Ecto neural progenitor cell (in vitro differentiated cells): ENCODE measurements around the gene STAT3.
"Not testable (repeated sequence)": the region's sequence is repeated elsewhere in the genome, so short reads cannot be mapped to it uniquely, and the experiment has no call there.

Source experiments
- DNase-seq: peaks from one replicate; pipeline ENCODE4 v3.0.0-alpha.2; 2018; ENCODE audit warnings: low spot score

The STAT3 gene

DNA sequence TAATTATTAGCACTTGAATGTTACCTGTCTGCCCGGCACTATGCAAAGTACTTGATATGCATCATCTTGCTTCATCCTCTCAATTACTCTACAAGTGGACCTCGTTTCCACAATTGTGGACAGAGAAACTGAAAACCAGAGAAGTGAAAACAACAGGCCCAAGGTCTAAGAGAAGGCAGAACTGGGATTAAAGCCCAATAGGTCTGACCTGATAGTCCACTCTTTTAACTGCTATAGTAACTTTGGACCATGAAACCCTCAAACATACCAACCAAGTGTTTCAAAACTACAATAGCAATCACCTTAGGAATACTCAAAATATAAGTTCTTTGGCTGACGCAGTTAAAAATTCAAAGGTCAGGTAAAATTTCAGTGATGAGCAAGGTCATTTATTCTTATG, 7.3 kb downstream of the STAT3 start:
- DNase-seq = no peak

DNA sequence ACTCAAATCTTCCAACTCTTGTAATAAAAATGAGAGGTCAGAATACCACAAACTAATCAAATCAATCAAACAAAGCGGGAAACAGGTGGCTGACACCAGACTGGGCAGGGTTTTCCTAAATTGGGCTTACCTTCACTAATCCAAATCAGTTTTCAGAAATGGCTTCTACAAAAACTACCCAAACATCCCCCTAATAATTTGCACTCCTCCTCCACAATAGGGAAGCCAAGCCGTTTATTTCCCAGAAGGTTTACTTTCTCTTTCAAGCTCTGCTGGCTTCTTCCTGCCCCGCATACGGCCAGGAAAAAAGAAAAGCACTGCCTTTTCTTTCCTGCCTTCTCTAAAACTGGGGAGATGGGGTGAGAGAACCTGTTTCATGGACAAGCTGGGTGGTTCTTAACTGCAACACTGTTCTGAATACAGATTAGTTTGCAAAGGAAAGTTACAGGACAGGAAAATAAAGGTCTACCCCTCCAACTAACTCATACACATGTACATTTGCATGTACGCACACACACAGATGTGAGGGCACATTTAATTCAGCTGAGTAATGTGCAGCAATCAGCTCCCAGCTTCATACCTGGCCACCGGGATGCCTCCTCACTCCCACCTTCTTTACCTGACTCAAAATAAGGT, 9.2 kb downstream of the STAT3 start:
- DNase-seq = no peak

DNA sequence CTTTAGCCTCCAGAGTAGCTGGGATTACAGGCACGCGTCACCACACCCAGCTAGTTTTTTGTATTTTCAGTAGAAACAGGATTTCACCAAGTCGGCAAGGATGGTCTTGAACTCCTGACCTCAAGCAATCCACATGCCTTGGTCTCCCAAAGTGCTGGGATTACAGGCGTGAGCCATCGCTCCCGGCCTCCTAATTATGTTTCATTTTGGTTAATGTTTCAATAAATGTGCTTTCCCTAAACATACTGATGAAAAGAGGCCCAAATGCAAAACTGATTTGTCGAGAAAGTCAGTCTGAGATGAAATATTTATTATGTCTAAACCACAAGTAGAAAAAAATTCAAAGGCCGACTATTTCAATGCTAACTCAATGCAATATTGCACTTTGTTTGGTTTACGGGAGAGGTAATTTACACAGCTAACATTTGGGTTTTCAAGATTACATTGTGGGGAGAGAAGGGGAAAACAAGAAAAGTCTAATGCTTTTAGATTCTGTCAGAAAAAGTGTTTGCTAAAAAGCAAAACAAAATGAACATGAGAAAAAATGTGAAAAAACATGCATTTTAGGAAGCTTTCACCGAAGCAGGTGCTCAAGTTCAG, 9.8 kb downstream of the STAT3 start:
- no peak for DNase-seq

DNA sequence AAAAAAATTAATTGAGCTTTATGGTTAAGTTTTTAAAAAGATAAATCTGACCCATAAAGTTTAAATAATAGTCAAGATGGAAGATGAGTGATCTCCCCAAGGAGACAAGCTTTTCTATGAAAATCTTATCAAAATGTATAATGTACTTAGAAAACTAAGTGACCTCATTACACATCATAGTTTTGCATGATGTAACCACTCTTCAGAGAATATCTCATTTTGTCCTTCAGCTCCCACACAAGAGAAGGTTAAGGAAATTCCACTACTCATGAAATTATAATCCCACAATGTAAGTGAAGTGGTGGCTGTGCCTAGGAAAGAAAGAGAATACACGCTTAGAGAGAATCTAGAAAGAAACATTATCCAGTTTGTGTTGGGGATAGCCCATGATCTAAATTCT, 14.3 kb downstream of the STAT3 start:
- no peak for DNase-seq

DNA sequence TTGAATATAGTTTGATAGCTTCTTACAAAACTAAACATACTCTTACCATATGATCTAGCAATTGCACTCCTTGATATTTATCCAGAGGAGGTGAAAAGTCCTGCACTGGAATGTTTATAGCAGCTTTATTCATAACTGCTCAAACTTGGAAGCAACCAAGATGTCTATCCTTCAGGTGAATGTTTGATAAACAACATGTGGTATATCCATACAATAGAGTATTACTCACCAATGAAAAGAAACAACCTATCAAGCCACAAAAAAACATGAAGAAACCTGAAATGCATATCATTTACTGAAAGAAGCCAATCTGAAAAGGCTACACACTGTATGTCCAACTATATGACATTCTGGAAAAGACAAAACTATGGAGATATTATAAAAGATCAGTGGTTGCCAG, 16.1 kb downstream of the STAT3 start:
- no peak for DNase-seq

DNA sequence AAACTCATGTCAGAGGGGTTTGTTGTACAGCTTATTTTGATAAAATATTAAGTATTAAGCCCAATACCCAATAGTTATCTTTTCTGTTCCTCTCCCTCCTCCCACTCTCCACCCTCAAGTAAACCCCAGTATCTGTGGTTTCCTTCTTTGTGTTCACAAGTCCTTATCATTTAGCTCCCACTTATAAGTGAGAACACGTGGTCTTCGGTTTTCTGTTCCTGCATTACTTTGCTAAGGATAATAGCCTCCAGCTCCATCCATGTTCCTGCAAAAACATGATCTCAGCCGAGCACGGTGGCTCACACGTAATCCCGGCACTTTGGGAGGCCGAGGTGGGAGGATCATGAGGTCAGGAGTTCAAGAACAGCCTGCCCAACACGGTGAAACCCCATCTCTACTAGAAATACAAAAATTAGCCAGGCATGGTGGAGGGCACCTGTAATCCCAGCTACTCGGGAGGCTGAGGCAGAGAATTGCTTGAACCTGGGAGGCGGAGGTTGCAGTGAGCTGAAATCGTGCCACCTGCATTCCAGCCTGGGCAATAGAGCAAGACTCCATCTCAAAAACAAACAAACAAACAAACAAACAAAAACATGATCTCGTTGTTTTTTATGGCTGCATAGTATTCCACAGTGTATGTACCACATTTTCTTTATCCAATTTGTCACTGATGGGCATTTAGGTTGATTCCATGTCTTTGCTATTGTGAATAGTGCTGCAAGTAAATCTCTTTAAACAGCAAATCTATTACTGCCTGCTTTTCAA, 19.3 kb downstream of the STAT3 start:
- DNase-seq = not testable (repeated sequence)

DNA sequence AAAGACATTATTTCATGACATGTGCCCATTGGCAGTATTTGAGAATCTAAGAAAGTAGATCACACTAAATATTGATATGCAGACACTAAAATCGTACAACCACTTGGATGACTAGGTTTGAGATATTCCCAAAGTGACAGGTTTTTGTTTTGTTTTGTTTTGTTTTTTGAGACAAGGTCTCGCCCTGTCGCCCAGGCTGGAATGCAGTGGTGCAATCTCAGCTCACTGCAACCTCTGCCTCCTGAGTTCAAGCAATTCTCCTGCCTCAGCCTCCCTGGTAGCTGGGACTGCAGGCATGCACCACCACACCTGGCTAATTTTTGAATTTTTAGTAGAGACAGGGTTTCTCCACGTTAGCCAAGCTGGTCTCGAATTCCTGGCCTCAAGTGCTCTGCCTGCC, 19.9 kb downstream of the STAT3 start:
- not testable (repeated sequence) for DNase-seq

DNA sequence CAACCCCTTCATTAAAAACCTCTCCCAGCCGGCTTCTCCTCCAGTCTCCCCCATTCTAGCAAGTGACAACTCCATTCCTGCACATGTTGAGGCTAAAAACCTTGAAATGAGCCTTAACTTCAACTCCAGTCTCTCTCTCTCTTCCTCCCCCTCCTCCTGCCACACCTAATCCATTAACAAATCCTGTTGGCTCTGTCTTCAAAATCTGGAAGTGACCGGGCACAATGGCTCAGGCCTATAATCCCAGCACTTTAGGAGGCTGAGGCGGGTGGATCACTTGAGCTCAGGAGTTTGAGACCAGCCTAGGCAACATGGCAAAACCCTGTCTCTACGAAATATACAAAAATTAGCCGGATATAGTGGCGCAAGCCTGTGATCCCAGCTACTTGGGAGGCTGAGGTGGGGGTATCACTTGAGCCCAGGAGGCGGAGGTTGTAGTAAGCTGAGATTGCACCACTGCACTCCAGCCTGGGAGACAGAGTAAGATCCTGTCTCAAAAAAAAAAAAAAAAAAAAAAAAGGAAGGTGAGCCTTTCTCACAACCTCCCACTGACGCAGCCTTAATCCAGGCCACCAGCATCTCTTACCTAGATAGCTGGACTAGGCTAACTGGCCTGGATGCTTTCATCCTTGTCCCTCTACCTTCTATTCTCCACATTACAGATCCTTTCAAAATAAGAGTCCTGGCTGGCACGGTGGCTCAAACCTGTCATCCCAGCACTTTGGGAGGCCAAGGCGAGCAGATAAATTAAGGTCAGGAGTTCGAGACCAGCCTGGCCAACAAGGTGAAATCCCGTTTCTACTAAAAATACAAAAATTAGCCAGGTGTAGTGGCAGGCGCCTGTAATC, 21.8 kb downstream of the STAT3 start:
- DNase-seq = not testable (repeated sequence)

DNA sequence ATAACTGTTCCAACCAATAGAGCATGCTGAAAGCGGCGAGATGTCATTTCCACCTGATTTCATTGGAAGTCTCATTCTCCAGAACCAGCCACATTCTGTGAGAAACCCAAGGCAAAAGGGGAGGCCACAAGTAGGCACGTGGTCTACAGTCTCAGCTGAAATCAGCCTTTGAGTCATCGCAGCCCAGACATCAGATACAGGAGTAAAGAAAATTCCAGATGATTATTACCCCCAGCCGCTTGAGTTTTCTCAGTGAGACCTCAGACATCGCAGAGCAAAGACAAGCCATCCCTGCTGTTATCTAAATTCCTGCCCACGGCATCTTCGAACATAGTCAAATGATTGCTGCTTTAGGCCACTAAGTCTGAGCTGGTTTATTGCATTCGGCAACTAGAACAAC, 23.1 kb downstream of the STAT3 start:
- no peak for DNase-seq

DNA sequence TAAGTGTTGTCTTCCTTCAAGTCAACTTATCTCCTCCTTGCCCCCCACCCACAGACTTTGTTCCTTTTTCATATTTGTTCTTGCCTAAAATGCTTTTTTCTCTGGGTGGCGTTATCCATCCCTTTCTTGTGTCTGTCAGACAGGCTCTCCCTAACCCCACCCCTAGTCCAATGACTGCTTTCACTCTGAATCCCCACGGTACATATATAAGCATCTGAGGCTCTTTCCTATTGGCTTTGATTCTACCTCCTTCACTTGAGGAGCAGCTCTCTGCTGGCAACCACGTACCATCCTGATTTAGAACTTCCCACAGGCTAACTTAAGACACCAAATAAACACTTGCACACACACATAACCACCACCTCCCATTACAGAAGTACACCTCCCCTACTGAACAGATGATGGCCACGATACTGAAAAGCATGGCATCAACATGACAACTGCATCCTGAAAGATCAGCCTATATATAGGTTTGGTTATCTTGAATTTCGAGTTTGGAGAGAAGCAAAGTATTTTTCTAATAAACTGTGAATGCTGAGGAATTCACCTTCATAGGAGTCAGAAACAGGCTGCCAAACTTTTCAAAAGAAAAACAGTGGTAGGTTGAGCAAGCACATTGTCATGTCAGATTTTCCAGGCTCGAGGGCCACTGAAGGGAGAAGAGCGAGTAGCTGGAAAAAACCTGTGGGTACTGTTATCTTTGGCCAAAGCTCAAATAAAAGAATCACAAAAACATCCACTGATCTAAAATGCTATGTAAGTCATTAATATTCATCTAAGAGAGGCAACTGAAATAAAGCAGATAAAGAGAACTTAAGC, 24.3 kb downstream of the STAT3 start:
- DNase-seq = no peak

DNA sequence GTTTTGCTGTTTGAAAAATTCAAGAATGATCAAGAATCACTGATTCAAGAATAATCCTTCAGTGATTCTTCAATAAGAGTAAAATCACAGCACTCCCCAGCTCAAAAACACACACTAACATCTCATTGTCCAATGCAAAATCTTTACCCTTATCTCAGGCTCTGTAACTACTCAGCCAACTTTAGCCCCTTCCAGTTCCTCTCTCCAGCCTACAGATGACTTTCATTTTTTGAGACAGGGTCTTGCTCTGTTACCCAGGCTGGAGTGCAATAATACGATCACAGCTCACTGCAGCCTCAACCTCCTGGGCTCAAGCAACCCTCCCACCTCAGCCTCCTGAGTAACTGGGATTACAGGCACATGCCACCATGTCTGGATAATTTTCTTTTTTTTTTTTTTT, 25.0 kb downstream of the STAT3 start:
- DNase-seq = no peak

DNA sequence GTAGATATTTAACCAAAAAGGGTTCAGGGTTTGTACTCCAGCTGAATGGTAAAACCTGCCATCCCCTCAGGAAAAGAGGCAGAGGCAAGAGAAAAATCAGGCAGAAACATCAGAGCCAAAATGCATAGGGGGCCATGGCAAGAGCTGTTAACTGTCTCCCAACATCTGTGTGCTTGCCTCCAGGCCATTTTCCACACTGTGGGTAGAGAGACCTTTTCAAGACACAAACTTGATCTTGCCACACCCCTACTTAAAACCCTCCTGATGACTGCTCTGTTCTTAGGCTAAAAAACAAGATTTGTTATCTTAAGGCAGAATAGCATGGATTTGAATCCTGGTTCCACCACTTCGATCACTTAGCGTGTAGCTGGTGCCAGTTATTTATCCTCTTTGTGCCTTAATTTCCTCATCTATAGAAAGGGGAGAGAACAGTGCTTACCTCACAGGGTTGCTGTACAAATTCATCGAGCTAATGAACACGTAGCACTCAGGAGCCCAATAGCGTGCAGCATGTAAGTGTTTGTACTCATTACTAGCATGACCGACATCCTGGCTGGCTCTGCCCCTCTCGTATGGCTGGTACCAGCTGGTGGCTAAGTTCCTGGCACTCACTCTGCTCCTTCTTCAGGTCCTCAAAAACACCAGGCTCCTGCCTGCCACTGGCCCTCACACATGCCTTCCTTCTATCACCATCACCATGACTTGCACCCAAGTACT, 25.8 kb downstream of the STAT3 start:
- DNase-seq = no peak

DNA sequence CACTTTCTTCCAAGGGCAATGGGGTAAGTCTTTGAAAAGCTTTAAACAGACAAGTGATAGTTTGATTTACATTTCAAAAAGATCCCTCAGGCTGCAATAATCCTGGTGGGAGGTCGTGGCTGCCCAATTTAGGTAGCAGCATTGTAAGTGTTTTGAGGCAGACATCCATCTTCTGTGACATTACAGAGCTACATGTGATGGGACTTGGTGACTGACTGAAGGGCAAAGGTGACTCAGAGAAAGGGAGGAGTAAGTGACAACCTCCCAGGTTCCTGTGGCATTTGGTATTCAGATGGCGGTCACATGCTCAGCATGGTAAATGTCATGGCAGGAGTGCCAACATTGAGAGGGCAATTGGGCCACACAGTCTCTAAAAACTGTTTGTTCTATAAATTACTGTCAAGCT, 26.5 kb downstream of the STAT3 start:
- DNase-seq = no peak

DNA sequence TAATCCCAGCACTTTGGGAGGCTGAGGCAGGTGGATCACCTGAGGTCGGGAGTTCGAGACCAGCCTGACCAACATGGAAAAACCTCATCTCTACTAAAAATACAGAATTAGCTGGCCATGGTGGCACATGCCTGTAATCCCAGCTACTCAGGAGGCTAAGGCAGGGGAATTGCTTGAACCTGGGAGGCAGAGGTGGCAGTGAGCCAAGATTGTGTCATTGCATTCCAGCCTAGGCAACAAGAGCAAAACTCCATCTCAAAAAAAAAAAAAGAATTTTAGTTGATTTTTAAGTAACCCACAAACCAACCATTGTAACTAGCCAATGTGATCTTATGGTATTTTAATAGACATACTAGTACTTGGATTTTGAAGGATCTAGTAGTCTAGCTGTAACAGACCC, 27.9 kb downstream of the STAT3 start:
- DNase-seq = not testable (repeated sequence)

DNA sequence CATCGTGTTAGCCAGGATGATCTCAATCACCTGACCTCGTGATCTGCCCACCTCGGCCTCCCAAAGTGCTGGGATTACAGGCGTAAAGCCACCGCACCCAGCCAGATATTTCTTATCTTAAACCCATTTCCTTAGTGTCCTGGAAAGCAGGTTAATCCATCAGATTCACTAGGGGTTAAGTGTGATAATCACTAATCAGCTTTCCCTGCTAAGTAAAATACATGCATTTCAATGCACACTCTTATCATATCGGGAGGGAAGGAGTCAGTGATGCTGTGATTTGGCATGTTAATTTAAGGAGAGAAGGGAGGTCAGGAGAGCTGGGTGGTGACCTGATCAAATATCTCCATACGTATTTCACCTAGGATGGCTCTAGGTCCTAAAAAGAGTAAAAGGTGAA, 29.1 kb downstream of the STAT3 start:
- no peak for DNase-seq

DNA sequence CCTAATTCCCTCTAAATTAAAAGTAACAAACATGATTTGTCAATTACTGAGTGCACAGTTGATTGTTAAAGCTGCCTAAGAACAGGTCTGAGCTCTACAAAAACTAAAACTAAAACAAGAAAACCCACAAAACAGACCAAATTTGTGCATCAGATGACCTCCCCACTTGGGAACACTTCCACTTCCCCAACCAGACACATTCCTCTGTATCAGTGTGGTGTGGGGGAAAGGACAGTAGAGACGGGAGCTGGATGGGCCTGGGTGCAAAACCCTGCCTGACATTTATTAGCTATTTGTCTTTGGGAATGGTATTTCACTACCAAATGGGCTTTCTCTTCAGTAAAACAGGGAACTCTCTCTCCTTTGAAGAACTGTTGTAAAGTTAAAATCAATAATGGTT, 29.8 kb downstream of the STAT3 start:
- no peak for DNase-seq

DNA sequence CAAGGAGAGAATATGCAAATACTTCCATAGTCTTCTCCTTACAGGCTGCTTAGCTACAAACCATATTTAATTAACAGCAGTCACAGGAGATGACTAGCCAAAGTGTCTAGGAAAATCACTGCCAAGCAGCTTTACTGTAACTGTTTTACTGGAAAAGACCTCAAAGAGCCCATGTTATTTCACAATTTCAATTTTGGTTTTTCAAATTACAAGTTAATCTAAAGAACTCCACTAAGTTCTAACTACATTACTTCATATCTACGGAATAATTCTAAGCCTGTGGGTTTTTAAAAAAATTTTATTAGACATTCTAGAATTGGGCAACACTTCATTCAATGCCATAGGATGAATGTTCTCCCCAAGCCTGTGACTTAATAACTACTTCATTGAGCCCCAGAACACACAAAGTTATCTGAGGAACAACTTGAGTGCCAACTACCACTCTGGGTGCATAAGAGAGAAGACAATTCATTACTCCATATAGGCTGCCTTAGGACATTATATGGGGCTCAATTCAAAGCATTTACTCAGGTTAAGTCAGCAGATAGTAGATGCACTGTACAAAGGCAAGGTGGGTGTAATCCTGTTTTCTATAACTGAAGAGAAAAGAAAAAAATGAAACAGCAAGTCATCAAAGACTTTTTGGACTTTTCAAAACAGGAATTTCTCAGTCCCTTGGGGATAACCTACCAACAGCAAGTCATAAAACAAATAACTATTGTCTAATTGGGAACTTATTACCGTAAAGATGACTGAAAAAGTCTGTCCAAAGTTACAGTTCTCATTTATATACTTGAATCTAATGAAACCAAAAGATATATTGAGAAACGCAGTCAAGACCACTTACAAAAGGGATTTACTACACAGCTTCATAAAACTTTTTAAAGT, 33.0 kb downstream of the STAT3 start:
- DNase-seq = no peak

DNA sequence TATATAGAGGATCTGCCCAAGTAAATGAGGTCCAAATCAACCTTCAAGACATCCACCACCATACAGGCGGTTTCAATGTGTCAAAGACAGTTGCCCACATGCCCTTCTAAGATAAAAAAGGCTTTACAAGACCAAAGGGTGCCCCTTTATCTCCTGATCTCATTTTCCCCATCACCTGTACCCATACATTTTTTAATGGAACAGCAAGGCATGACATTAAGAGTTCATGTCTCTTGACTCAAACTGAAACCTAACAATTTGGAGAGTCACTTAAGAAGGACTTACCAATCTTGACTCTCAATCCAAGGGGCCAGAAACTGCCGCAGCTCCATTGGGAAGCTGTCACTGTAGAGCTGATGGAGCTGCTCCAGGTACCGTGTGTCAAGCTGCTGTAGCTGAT, 40.1 kb downstream of the STAT3 start:
- DNase-seq = no peak

DNA sequence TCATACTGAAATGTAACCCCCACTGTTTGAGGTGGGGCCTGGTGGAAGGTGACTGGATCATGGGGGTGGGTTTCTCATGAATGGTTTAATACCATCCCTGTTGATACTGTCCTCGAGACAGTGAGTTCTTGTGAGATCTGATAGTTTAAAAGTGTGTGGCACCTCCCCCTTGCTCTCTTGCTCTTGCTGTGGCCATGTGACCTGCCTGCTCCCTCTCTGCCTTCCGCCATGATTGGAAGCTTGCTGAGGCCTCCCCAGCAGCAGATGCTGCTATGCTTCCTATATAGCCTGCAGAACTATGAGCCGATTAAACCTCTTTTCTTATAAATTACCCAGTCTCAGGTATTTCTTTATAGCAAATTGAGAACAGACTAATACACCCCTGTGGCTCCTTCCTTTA, 40.6 kb downstream of the STAT3 start:
- no peak for DNase-seq

DNA sequence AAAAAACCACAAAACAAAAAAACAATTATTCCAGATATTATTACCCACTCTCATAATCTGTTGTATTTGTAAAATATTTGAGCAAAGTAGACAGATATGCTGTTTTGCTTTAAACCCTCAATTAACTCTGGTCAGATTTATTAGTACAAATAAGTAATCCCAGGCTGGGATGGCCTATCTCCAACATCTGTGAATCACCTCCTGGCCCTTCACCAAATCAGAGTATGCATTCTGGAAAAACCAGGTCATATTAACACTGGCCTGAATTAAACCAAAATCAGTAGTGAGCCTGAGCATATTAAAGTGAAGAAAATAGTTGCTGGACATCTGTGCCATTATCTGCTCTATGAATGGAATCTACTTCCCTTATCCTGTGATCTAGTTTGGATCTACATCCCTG, 41.0 kb downstream of the STAT3 start:
- no peak for DNase-seq
